GM13976 (cell line): ENCODE measurements around the gene APOM.

Source experiments
- DNase-seq: peaks from one replicate; pipeline ENCODE4 v3.0.0; 2012; ENCODE audit warnings: low spot score
- CTCF ChIP-seq: IDR thresholded peaks from 2 replicates; pipeline ENCODE4 v1.5.1; 2012; ENCODE audit warnings: borderline replicate concordance, mild to moderate bottlenecking; ENCODE audit not compliant: insufficient read depth; ENCODE audit errors: extremely low read depth, missing control alignments, control extremely low read depth
- in situ Hi-C: fragments of 300-500 bp; cut with MboI; formaldehyde crosslinking; loops from one replicate; pipeline ENCODE4 v1.12.0; 2022; ENCODE audit warnings: low sequenced_read_pairs, mixed read lengths, inconsistent platforms; ENCODE audit not compliant: unreplicated experiment

The APOM gene

GRCh38 chr6:31654574-31655348 is 933 bp upstream of the APOM start:
- no peak for DNase-seq
- TF ChIP-seq CTCF = no peak
- in situ Hi-C loops = no loop called here

- DNase-seq = no peak
- no peak for TF ChIP-seq CTCF
- in situ Hi-C loops = no loop called here
Measured at GRCh38 chr6:31657406-31658157, 1.9 kb downstream of the APOM start.

- in situ Hi-C loops = no loop called here
- no peak for DNase-seq
- no peak for TF ChIP-seq CTCF
Measured at GRCh38 chr6:31658158-31658688, 2.5 kb downstream of the APOM start.

GRCh38 chr6:31658983-31659648 is 3.4 kb downstream of the APOM start:
- no peak for TF ChIP-seq CTCF
- in situ Hi-C loops = no loop called here
- no peak for DNase-seq

GRCh38 chr6:31659649-31660380 is 4.1 kb downstream of the APOM start:
- in situ Hi-C loops = no loop called here
- DNase-seq = no peak
- TF ChIP-seq CTCF = no peak
